ENCODE data around the gene RGS7.

GRCh38 chr1:240768979-240769378 is 588.0 kb downstream of the RGS7 start:
- no peak for TF ChIP-seq POLR2A (IDR thresholded peaks at IDR 0.05)
- no peak for TF ChIP-seq CTCF (IDR thresholded peaks at IDR 0.05 in 8 of 11, conservative IDR thresholded peaks at IDR 0.05 in 3 of 11)
- no peak for TF ChIP-seq POLR2AphosphoS5 (IDR thresholded peaks at IDR 0.05)
